HEK293 (cell line): Measurements from ENCODE around the gene SLC3A2.
A peak's percentile ranks its signal among the peaks of the same experiment; 100 is the strongest.

Source experiments
- FEZF1 ChIP-seq: fragments of 450-650 bp; formaldehyde crosslinking; IDR thresholded peaks from 2 replicates; pipeline ENCODE4 v1.5.1; 2016; ENCODE audit warnings: missing biosample characterization, missing genetic modification characterization
- HOXD13 ChIP-seq: sonication (generic); formaldehyde crosslinking; IDR thresholded peaks from 2 replicates; pipeline ENCODE4 v1.8.0; 2022; ENCODE audit warnings: missing genetic modification reagents, borderline replicate concordance
- KLF1 ChIP-seq: fragments of 450-650 bp; formaldehyde crosslinking; IDR thresholded peaks from 2 replicates; pipeline ENCODE4 v1.5.1; 2016; ENCODE audit warnings: missing biosample characterization, missing genetic modification characterization
- KLF17 ChIP-seq: fragments of 450-650 bp; formaldehyde crosslinking; IDR thresholded peaks from 2 replicates; pipeline ENCODE4 v1.5.1; 2016; ENCODE audit warnings: missing biosample characterization, missing genetic modification characterization
- KLF9 ChIP-seq: fragments of 450-650 bp; formaldehyde crosslinking; IDR thresholded peaks from 2 replicates; pipeline ENCODE4 v1.5.1; 2016; ENCODE audit warnings: missing biosample characterization, missing genetic modification characterization, low read depth
- PRDM6 ChIP-seq: fragments of 450-650 bp; formaldehyde crosslinking; IDR thresholded peaks from 2 replicates; pipeline ENCODE4 v1.5.1; 2017; ENCODE audit warnings: missing biosample characterization, missing genetic modification characterization
- REPIN1 ChIP-seq: fragments of 450-650 bp; formaldehyde crosslinking; IDR thresholded peaks from 2 replicates; pipeline ENCODE4 v1.5.1; 2017; ENCODE audit warnings: missing biosample characterization, missing genetic modification characterization, low read depth
- SCRT1 ChIP-seq: fragments of 450-650 bp; formaldehyde crosslinking; IDR thresholded peaks from 2 replicates; pipeline ENCODE4 v1.5.1; 2016; ENCODE audit warnings: missing biosample characterization, missing genetic modification characterization, borderline replicate concordance
- TCF7L2 ChIP-seq: IDR thresholded peaks from 2 replicates; pipeline ENCODE4 v1.6.1; 2011; ENCODE audit warnings: low read depth, mild to moderate bottlenecking, inconsistent platforms, low read length, moderate library complexity, borderline replicate concordance
- TRIM28 ChIP-seq: IDR thresholded peaks from 2 replicates; pipeline ENCODE4 v1.6.1; 2011; ENCODE audit warnings: low read length, control low read depth, borderline replicate concordance
- ZBTB1 ChIP-seq: fragments of 450-650 bp; formaldehyde crosslinking; IDR thresholded peaks from 2 replicates; pipeline ENCODE4 v1.5.1; 2016; ENCODE audit warnings: missing biosample characterization, missing genetic modification characterization
- ZBTB26 ChIP-seq: fragments of 450-650 bp; formaldehyde crosslinking; optimal IDR thresholded peaks from 2 replicates; pipeline ENCODE3; 2016; ENCODE audit warnings: missing biosample characterization, mild to moderate bottlenecking, missing genetic modification characterization
- ZEB2 ChIP-seq: fragments of 450-650 bp; formaldehyde crosslinking; IDR thresholded peaks from 2 replicates; pipeline ENCODE4 v1.5.1; 2016; ENCODE audit warnings: missing biosample characterization, missing genetic modification characterization
- ZFP41 ChIP-seq: fragments of 450-650 bp; formaldehyde crosslinking; IDR thresholded peaks from 2 replicates; pipeline ENCODE4 v1.5.1; 2016; ENCODE audit warnings: missing biosample characterization, missing genetic modification characterization, borderline replicate concordance
- ZFP69B ChIP-seq: fragments of 450-650 bp; formaldehyde crosslinking; IDR thresholded peaks from 2 replicates; pipeline ENCODE4 v1.5.1; 2016; ENCODE audit warnings: missing biosample characterization, missing genetic modification characterization
- ZIC2 ChIP-seq: fragments of 450-650 bp; formaldehyde crosslinking; IDR thresholded peaks from 2 replicates; pipeline ENCODE4 v1.5.1; 2016; ENCODE audit warnings: missing biosample characterization, missing genetic modification characterization
- ZNF112 ChIP-seq: fragments of 450-650 bp; formaldehyde crosslinking; IDR thresholded peaks from 2 replicates; pipeline ENCODE4 v1.5.0; 2017; ENCODE audit warnings: missing biosample characterization, missing genetic modification characterization
- ZNF157 ChIP-seq: fragments of 450-650 bp; formaldehyde crosslinking; IDR thresholded peaks from 2 replicates; pipeline ENCODE4 v1.5.1; 2016; ENCODE audit warnings: missing biosample characterization, missing genetic modification characterization
- ZNF174 ChIP-seq: fragments of 450-650 bp; formaldehyde crosslinking; IDR thresholded peaks from 2 replicates; pipeline ENCODE4 v1.5.0; 2017; ENCODE audit warnings: missing biosample characterization, mild to moderate bottlenecking, missing genetic modification characterization
- ZNF18 ChIP-seq: fragments of 450-650 bp; formaldehyde crosslinking; IDR thresholded peaks from 2 replicates; pipeline ENCODE4 v1.5.1; 2016; ENCODE audit warnings: missing biosample characterization, missing genetic modification characterization
- ZNF350 ChIP-seq: fragments of 450-650 bp; formaldehyde crosslinking; IDR thresholded peaks from 2 replicates; pipeline ENCODE4 v1.5.0; 2017; ENCODE audit warnings: missing biosample characterization, mild to moderate bottlenecking, missing genetic modification characterization
- ZNF416 ChIP-seq: fragments of 450-650 bp; formaldehyde crosslinking; IDR thresholded peaks from 2 replicates; pipeline ENCODE4 v1.5.1; 2016; ENCODE audit warnings: missing biosample characterization, missing genetic modification characterization
- ZNF473 ChIP-seq: fragments of 450-650 bp; formaldehyde crosslinking; IDR thresholded peaks from 2 replicates; pipeline ENCODE4 v1.5.1; 2017; ENCODE audit warnings: missing biosample characterization, missing genetic modification characterization
- ZNF580 ChIP-seq: fragments of 450-650 bp; formaldehyde crosslinking; IDR thresholded peaks from 2 replicates; pipeline ENCODE4 v1.5.1; 2016; ENCODE audit warnings: missing biosample characterization, missing genetic modification characterization
- ZNF585B ChIP-seq: fragments of 450-650 bp; formaldehyde crosslinking; IDR thresholded peaks from 2 replicates; pipeline ENCODE4 v1.5.1; 2016; ENCODE audit warnings: missing biosample characterization, missing genetic modification characterization
- ZNF610 ChIP-seq: fragments of 450-650 bp; formaldehyde crosslinking; IDR thresholded peaks from 2 replicates; pipeline ENCODE4 v1.5.1; 2016; ENCODE audit warnings: missing biosample characterization, missing genetic modification characterization, borderline replicate concordance
- ZNF629 ChIP-seq: fragments of 450-650 bp; formaldehyde crosslinking; IDR thresholded peaks from 2 replicates; pipeline ENCODE4 v1.5.1; 2017; ENCODE audit warnings: missing biosample characterization, missing genetic modification characterization
- ZNF658 ChIP-seq: fragments of 450-650 bp; formaldehyde crosslinking; IDR thresholded peaks from 2 replicates; pipeline ENCODE4; 2016; ENCODE audit warnings: missing biosample characterization, missing genetic modification characterization
- ZNF776 ChIP-seq: fragments of 450-650 bp; formaldehyde crosslinking; IDR thresholded peaks from 2 replicates; pipeline ENCODE4 v1.5.0; 2017; ENCODE audit warnings: missing biosample characterization, missing genetic modification characterization, borderline replicate concordance
- TF ChIP-seq, protein P1 (sequence below): fragments of 450-650 bp; formaldehyde crosslinking; IDR thresholded peaks from 2 replicates; pipeline ENCODE4 v1.5.0; 2017; ENCODE audit warnings: missing biosample characterization, missing genetic modification characterization, borderline replicate concordance
- TF ChIP-seq, protein P2 (sequence below): fragments of 450-650 bp; formaldehyde crosslinking; IDR thresholded peaks from 2 replicates; pipeline ENCODE4 v1.5.1; 2016; ENCODE audit warnings: missing biosample characterization, missing genetic modification characterization

Gene SLC3A2

GRCh38 chr11:62880803-62881578, at the start of gene SLC3A2 (continued):
- TF ChIP-seq, protein P1, sequence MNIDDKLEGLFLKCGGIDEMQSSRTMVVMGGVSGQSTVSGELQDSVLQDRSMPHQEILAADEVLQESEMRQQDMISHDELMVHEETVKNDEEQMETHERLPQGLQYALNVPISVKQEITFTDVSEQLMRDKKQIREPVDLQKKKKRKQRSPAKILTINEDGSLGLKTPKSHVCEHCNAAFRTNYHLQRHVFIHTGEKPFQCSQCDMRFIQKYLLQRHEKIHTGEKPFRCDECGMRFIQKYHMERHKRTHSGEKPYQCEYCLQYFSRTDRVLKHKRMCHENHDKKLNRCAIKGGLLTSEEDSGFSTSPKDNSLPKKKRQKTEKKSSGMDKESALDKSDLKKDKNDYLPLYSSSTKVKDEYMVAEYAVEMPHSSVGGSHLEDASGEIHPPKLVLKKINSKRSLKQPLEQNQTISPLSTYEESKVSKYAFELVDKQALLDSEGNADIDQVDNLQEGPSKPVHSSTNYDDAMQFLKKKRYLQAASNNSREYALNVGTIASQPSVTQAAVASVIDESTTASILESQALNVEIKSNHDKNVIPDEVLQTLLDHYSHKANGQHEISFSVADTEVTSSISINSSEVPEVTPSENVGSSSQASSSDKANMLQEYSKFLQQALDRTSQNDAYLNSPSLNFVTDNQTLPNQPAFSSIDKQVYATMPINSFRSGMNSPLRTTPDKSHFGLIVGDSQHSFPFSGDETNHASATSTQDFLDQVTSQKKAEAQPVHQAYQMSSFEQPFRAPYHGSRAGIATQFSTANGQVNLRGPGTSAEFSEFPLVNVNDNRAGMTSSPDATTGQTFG (tag by site-specific recombination): no peak
- TF ChIP-seq ZNF157 (tag by site-specific recombination) (no peak), ZNF585B (tag by site-specific recombination) (no peak), PRDM6 (peak; percentile 3; the same call in 1 of the 2 replicates), TRIM28 (peak; percentile 74; the same call in 1 of the 2 replicates), ZNF112 (tag by site-specific recombination) (no peak), REPIN1 (tag by site-specific recombination) (no peak), TCF7L2 (no peak; the same call in 1 of the 2 replicates), KLF17 (tag by site-specific recombination) (peak; percentile 63), ZBTB1 (tag by site-specific recombination) (no peak), KLF9 (tag by site-specific recombination) (peak; percentile 75), ZIC2 (tag by site-specific recombination) (peak; percentile 22; the same call in 1 of the 2 replicates), ZBTB26 (tag by site-specific recombination) (peak; percentile 94), ZNF658 (tag by site-specific recombination) (no peak), ZNF174 (tag by site-specific recombination) (no peak), ZNF629 (tag by site-specific recombination) (no peak; the same call in 1 of the 2 replicates), ZNF18 (tag by site-specific recombination) (peak; percentile 15; the same call in 1 of the 2 replicates), SCRT1 (no peak), KLF1 (tag by site-specific recombination) (peak; percentile 73), ZNF416 (tag by site-specific recombination) (no peak), ZNF580 (tag by site-specific recombination) (no peak; the same call in 1 of the 2 replicates), ZFP41 (no peak), ZFP69B (tag by site-specific recombination) (no peak), FEZF1 (tag by site-specific recombination) (no peak), HOXD13 (0 out of 2 replicates have a peak, but pooled peaks have one; percentile 6), ZNF350 (tag by site-specific recombination) (no peak), ZNF610 (tag by site-specific recombination) (no peak), ZNF776 (no peak), ZNF473 (tag by site-specific recombination) (no peak), ZEB2 (tag by site-specific recombination) (peak; percentile 97)
- TF ChIP-seq, protein P2, sequence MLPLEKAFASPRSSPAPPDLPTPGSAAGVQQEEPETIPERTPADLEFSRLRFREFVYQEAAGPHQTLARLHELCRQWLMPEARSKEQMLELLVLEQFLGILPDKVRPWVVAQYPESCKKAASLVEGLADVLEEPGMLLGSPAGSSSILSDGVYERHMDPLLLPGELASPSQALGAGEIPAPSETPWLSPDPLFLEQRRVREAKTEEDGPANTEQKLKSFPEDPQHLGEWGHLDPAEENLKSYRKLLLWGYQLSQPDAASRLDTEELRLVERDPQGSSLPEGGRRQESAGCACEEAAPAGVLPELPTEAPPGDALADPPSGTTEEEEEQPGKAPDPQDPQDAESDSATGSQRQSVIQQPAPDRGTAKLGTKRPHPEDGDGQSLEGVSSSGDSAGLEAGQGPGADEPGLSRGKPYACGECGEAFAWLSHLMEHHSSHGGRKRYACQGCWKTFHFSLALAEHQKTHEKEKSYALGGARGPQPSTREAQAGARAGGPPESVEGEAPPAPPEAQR (tag by site-specific recombination): no peak
- TF ChIP-seq, all 188 proteins: peak for 68
